Measurements from ENCODE around the gene CAST. TPM values are rescaled to one million over a fixed set of nuclear protein-coding genes. Genes with fewer than 3 reads are reported as not detected.

The CAST gene
- total and polyA plus RNA-seq, 9 donors: 97.6 to 135 (median 116) TPM

GRCh38 chr5:96641368-96642280, 20.6 kb upstream of the CAST start:
- H3K27me3 ChIP-seq (ENCODE audit: control insufficient read depth, insufficient read depth, low read length): no peaks in the 10 kb centered on the region
- H3K9me3 ChIP-seq (replicated peaks; ENCODE audit: control insufficient read depth, low read depth, low read length): no peaks in the 10 kb centered on the region
- no peak for DNase-seq
- no peak overlapping the region for H3K27ac ChIP-seq (ENCODE audit: low read length)
- H3K4me3 ChIP-seq (ENCODE audit: low read length): no peak overlapping the region
- H3K4me1 ChIP-seq (ENCODE audit: control insufficient read depth, insufficient read depth, low read length): no peaks in the 10 kb centered on the region
- WGBS (ENCODE audit: insufficient coverage): 37% methylated on average over 3 of the region's 5 CpGs
- H3K36me3 ChIP-seq (ENCODE audit: control insufficient read depth, insufficient read depth, low read length): no peaks in the 10 kb centered on the region

DNA sequence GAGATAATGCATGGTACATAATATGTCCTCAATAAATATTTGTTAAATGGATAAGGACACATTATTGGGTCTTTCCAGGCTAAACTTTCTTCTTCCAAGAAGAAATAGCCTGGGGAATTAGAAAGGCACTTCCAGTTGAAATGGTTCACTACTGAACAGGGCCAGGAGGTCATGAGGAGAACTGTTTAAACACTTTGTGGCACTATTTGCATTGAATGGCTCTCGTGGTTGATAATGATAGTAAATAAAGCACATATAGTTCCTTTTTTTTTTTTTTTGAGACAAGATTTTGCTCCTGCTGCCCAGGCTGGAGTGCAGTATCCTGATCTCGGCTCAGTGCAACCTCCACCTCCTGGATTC, 19.9 kb upstream of the CAST start:
- DNase-seq: no peak
- H3K4me3 ChIP-seq (ENCODE audit: low read length): no peak overlapping the region
- H3K36me3 ChIP-seq (ENCODE audit: control insufficient read depth, insufficient read depth, low read length): no peaks in the 10 kb centered on the region
- H3K4me1 ChIP-seq (ENCODE audit: control insufficient read depth, insufficient read depth, low read length): no peaks in the 10 kb centered on the region
- no CpG with 5 or more reads among the region's 2 CpGs for WGBS (ENCODE audit: insufficient coverage)
- no peaks in the 10 kb centered on the region for H3K27me3 ChIP-seq (ENCODE audit: control insufficient read depth, insufficient read depth, low read length)
- no peaks in the 10 kb centered on the region for H3K9me3 ChIP-seq (replicated peaks; ENCODE audit: control insufficient read depth, low read depth, low read length)
- no peak overlapping the region for H3K27ac ChIP-seq (ENCODE audit: low read length)

DNA sequence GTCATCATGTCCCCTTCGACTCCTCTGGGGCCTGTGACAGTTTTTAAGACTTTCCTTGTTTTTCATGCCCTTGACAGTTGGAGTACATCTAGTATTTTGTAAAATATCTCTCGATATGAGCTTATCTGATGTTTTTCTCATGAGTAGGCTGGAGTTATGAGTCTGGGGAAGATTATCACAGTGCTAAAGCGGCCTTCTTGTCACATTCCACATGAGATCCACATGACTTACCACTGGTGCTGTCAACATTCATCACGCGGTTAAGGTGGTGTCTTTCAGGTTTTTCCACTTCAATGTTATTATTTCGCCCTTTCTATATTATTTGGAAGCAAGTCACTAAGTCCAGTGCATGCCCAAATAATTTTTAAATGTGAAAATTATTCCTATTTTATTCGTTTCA, 17.1 kb upstream of the CAST start:
- Histone ChIP-seq H3K27me3 (ENCODE audit: control insufficient read depth, insufficient read depth, low read length) (no peaks in the 10 kb centered on the region), H3K4me1 (ENCODE audit: control insufficient read depth, insufficient read depth, low read length) (no peaks in the 10 kb centered on the region), H3K27ac (ENCODE audit: low read length) (no peak overlapping the region), H3K36me3 (ENCODE audit: control insufficient read depth, insufficient read depth, low read length) (no peaks in the 10 kb centered on the region), H3K9me3 (replicated peaks; ENCODE audit: control insufficient read depth, low read depth, low read length) (no peaks in the 10 kb centered on the region), H3K4me3 (ENCODE audit: low read length) (no peak overlapping the region)
- 61% methylated on average over 3 of the region's 7 CpGs for WGBS (ENCODE audit: insufficient coverage)
- no peak for DNase-seq

DNA sequence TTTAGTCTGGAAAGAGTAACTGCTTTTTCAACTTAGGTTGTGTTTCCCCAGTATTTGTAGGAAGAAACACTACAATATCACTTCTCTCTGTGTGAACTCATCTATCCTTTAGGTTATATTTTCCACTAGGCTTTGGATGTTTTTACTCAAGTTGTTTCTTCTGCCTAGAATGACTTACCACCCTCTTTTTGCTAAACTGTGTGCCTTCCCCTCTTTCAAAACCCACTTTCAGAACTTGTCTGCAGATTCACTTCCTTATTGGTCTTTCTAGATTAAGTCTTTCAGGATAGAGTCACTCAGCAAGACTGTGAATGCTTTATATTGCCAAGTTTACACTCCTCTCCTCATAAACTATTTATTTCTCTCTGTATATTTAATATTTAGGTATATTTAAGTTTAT, 14.2 kb upstream of the CAST start:
- H3K27ac ChIP-seq (ENCODE audit: low read length): no peak overlapping the region
- no peaks in the 10 kb centered on the region for H3K27me3 ChIP-seq (ENCODE audit: control insufficient read depth, insufficient read depth, low read length)
- H3K4me1 ChIP-seq (ENCODE audit: control insufficient read depth, insufficient read depth, low read length): no peaks in the 10 kb centered on the region
- peak; percentile 16 for DNase-seq
- H3K36me3 ChIP-seq (ENCODE audit: control insufficient read depth, insufficient read depth, low read length): no peaks in the 10 kb centered on the region
- no peak overlapping the region for H3K4me3 ChIP-seq (ENCODE audit: low read length)
- no peaks in the 10 kb centered on the region for H3K9me3 ChIP-seq (replicated peaks; ENCODE audit: control insufficient read depth, low read depth, low read length)

- H3K36me3 ChIP-seq (ENCODE audit: control insufficient read depth, insufficient read depth, low read length): no peaks in the 10 kb centered on the region
- no peak overlapping the region for H3K27ac ChIP-seq (ENCODE audit: low read length)
- H3K4me3 ChIP-seq (ENCODE audit: low read length): no peak overlapping the region
- WGBS (ENCODE audit: insufficient coverage): no CpG with 5 or more reads among the region's 4 CpGs
- no peaks in the 10 kb centered on the region for H3K27me3 ChIP-seq (ENCODE audit: control insufficient read depth, insufficient read depth, low read length)
- peak; percentile 10 for DNase-seq
- no peaks in the 10 kb centered on the region for H3K4me1 ChIP-seq (ENCODE audit: control insufficient read depth, insufficient read depth, low read length)
- no peaks in the 10 kb centered on the region for H3K9me3 ChIP-seq (replicated peaks; ENCODE audit: control insufficient read depth, low read depth, low read length)
These were observed 13.6 kb upstream of the CAST start for GRCh38 chr5:96648593-96648992.

- peak; percentile 14 for DNase-seq
- H3K9me3 ChIP-seq (replicated peaks; ENCODE audit: control insufficient read depth, low read depth, low read length): no peaks in the 10 kb centered on the region
- H3K27ac ChIP-seq (ENCODE audit: low read length): no peak overlapping the region
- no peaks in the 10 kb centered on the region for H3K36me3 ChIP-seq (ENCODE audit: control insufficient read depth, insufficient read depth, low read length)
- 44% methylated on average over 2 of the region's 3 CpGs for WGBS (ENCODE audit: insufficient coverage)
- no peak overlapping the region for H3K4me3 ChIP-seq (ENCODE audit: low read length)
- H3K4me1 ChIP-seq (ENCODE audit: control insufficient read depth, insufficient read depth, low read length): no peaks in the 10 kb centered on the region
- H3K27me3 ChIP-seq (ENCODE audit: control insufficient read depth, insufficient read depth, low read length): no peaks in the 10 kb centered on the region
These were observed 12.9 kb upstream of the CAST start for GRCh38 chr5:96649251-96649662.

GRCh38 chr5:96649681-96650540, 12.3 kb upstream of the CAST start:
- H3K36me3 ChIP-seq (ENCODE audit: control insufficient read depth, insufficient read depth, low read length): no peaks in the 10 kb centered on the region
- no peak for DNase-seq
- H3K27ac ChIP-seq (ENCODE audit: low read length): no peak overlapping the region
- 90% methylated on average over 2 of the region's 5 CpGs for WGBS (ENCODE audit: insufficient coverage)
- no peak overlapping the region for H3K4me3 ChIP-seq (ENCODE audit: low read length)
- no peaks in the 10 kb centered on the region for H3K4me1 ChIP-seq (ENCODE audit: control insufficient read depth, insufficient read depth, low read length)
- no peaks in the 10 kb centered on the region for H3K27me3 ChIP-seq (ENCODE audit: control insufficient read depth, insufficient read depth, low read length)
- H3K9me3 ChIP-seq (replicated peaks; ENCODE audit: control insufficient read depth, low read depth, low read length): no peaks in the 10 kb centered on the region

DNA sequence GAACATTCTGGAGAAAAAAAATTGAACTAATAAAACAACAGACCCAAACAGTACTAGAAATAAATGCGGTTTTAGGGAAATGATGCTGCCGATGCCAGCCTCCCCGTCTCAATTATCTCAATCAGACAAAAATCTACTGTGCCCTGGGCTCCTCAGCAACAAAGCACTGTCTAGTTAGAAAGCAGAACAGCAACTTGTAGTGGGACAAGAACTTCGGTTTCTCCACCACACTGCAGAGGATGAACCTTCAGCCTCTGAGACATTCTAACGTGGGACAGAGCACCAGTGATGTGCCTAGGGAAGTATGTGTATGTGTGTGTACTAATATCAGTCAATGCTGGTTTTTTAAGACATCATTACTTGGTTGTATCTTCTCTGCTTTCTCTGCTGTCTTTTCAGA, 11.1 kb upstream of the CAST start:
- Histone ChIP-seq H3K4me1 (ENCODE audit: control insufficient read depth, insufficient read depth, low read length) (no peaks in the 10 kb centered on the region), H3K27me3 (ENCODE audit: control insufficient read depth, insufficient read depth, low read length) (no peaks in the 10 kb centered on the region), H3K36me3 (ENCODE audit: control insufficient read depth, insufficient read depth, low read length) (no peaks in the 10 kb centered on the region), H3K4me3 (ENCODE audit: low read length) (no peak overlapping the region), H3K9me3 (replicated peaks; ENCODE audit: control insufficient read depth, low read depth, low read length) (no peaks in the 10 kb centered on the region), H3K27ac (ENCODE audit: low read length) (no peak overlapping the region)
- 90% methylated on average over 2 of the region's 5 CpGs for WGBS (ENCODE audit: insufficient coverage)
- DNase-seq: no peak

DNA sequence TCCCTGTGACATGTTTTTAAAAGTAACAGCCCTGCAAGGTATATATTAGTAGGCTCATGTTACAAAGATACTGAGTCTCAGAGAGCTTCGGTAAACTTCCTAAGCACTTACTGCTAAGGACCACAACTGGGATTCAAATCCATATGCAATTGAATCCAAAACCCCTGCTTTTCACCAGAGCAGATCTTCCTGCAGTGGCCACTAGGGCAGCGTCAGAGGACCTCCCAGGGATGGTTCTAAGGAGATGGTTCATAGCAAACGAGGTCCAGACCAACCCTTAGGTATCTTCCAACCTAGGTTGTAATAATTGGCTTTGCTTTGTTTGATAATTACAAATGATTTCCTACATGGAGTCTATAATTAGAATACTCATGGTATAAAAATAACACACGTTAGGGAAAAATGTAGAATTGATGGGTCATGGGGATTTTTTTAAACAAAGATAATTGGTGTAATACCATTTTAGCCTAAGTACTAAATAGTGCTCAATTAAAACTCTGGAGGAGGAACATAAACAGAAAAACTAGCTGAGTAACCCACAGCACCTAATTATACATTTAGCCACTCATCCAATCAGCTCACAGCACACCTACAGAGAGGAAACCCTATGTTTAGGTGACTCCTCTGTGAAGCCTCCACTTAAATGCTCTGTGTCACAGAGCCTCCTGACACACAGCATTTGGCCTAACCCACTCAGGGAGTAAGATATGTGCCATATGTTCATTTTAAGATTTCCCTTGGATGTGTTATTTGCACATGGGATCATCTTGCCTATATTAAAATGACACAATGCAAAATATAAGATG, 10.0 kb upstream of the CAST start:
- Histone ChIP-seq H3K27ac (ENCODE audit: low read length) (no peak overlapping the region), H3K9me3 (replicated peaks; ENCODE audit: control insufficient read depth, low read depth, low read length) (no peaks in the 10 kb centered on the region), H3K36me3 (ENCODE audit: control insufficient read depth, insufficient read depth, low read length) (no peaks in the 10 kb centered on the region), H3K4me3 (ENCODE audit: low read length) (no peak overlapping the region), H3K27me3 (ENCODE audit: control insufficient read depth, insufficient read depth, low read length) (no peaks in the 10 kb centered on the region), H3K4me1 (ENCODE audit: control insufficient read depth, insufficient read depth, low read length) (no peaks in the 10 kb centered on the region)
- no CpG with 5 or more reads among the region's 4 CpGs for WGBS (ENCODE audit: insufficient coverage)
- DNase-seq: no peak

Data from muscle of leg (tissue), 11 donors.